Activated T-helper 2 cell treated with anti-CD3 and anti-CD28 coated beads, Interferon-gamma antibody, Interleukin-2, Interleukin-4, amounts not matched to agents 10 μg/mL and 5 μg/mL and 100 μg/mL, durations not matched to agents 14 hours and 24 hours and 36 hours (primary cell): ENCODE measurements around the gene CYFIP2. TPM values are rescaled to one million over a fixed set of nuclear protein-coding genes. Genes with fewer than 3 reads are reported as not detected.

ENCODE experiments used
- DNase-seq: peaks from one replicate; pipeline ENCODE4 v3.0.0; 2021; ENCODE audit warnings: low spot score
- H3K27ac Mint-ChIP-seq: one replicate; pipeline ENCODE4 v1.8.0; 2021; ENCODE audit warnings: mixed read lengths
- H3K27me3 Mint-ChIP-seq: one replicate; pipeline ENCODE4 v1.8.0; 2021; ENCODE audit warnings: low read depth, mixed read lengths
- H3K36me3 Mint-ChIP-seq: one replicate; pipeline ENCODE4 v1.8.0; 2021; ENCODE audit warnings: low read depth, mixed read lengths
- H3K4me1 Mint-ChIP-seq: one replicate; pipeline ENCODE4 v1.8.0; 2021; ENCODE audit warnings: low read depth, mixed read lengths
- H3K4me3 Mint-ChIP-seq: one replicate; pipeline ENCODE4 v1.8.0; 2021; ENCODE audit warnings: low read depth, mild to moderate bottlenecking, moderate library complexity, mixed read lengths
- H3K9me3 Mint-ChIP-seq: one replicate; pipeline ENCODE4 v1.8.0; 2021; ENCODE audit warnings: mixed read lengths
- intact Hi-C: fragments of 100-400 bp; cut with micrococcal nuclease; formaldehyde crosslinking; loops from one replicate; pipeline ENCODE4 v1.15.1; 2023
- total RNA-seq: library from RNA; stranded (reverse); gene quantifications from 2 replicates; pipeline ENCODE4 v1.2.3, GENCODE V29; 2022

CYFIP2 gene
- total RNA-seq, 1 donor from 2014 or later = 171 TPM

- Mint-ChIP-seq H3K4me1 (peaks cover 70% of the 10 kb centered on the region), H3K4me3 (peak overlapping the region; percentile 89), H3K27me3 (no peaks in the 10 kb centered on the region), H3K9me3 (no peaks in the 10 kb centered on the region), H3K36me3 (peaks cover 39% of the 10 kb centered on the region), H3K27ac (peak overlapping the region; percentile 94)
- DNase-seq = no peak
- intact Hi-C loops = loop anchor here (5.0 kb wide), 2 partner anchors 45 to 240 kb away; no protein-coding TSS in a partner anchor
These were observed 1.1 kb downstream of the CYFIP2 start for GRCh38 chr5:157267025-157267424.

GRCh38 chr5:157267761-157268480 lies 2.0 kb downstream of the CYFIP2 start:
- no peaks in the 10 kb centered on the region for H3K9me3 Mint-ChIP-seq
- no peaks in the 10 kb centered on the region for H3K27me3 Mint-ChIP-seq
- peaks cover 77% of the 10 kb centered on the region for H3K4me1 Mint-ChIP-seq
- H3K4me3 Mint-ChIP-seq = peak overlapping the region; percentile 89
- peak overlapping the region; percentile 94 for H3K27ac Mint-ChIP-seq
- DNase-seq = no peak
- peaks cover 42% of the 10 kb centered on the region for H3K36me3 Mint-ChIP-seq
- intact Hi-C loops = loop anchor here (5.0 kb wide), 2 partner anchors 46 to 241 kb away; no protein-coding TSS in a partner anchor

- no peaks in the 10 kb centered on the region for H3K9me3 Mint-ChIP-seq
- H3K36me3 Mint-ChIP-seq = peaks cover 42% of the 10 kb centered on the region
- peaks cover 77% of the 10 kb centered on the region for H3K4me1 Mint-ChIP-seq
- no peak for DNase-seq
- H3K27me3 Mint-ChIP-seq = no peaks in the 10 kb centered on the region
- H3K27ac Mint-ChIP-seq = peak overlapping the region; percentile 99
- peak overlapping the region; percentile 74 for H3K4me3 Mint-ChIP-seq
- intact Hi-C loops = loop anchor here (1.0 to 5.0 kb wide), 3 partner anchors 11 to 242 kb away; no protein-coding TSS in a partner anchor
These were observed 3.3 kb downstream of the CYFIP2 start for GRCh38 chr5:157269165-157269671.

- Mint-ChIP-seq H3K4me3 (peak overlapping the region; percentile 74), H3K27ac (peak overlapping the region; percentile 99), H3K4me1 (peaks cover 78% of the 10 kb centered on the region), H3K27me3 (no peaks in the 10 kb centered on the region), H3K9me3 (no peaks in the 10 kb centered on the region), H3K36me3 (peaks cover 42% of the 10 kb centered on the region)
- no peak for DNase-seq
- intact Hi-C loops = loop anchor here (1.0 to 5.0 kb wide), 7 partner anchors 10 to 348 kb away; no protein-coding TSS in a partner anchor
These were observed 3.9 kb downstream of the CYFIP2 start for GRCh38 chr5:157269761-157270272.

GRCh38 chr5:157270771-157271170 lies 4.8 kb downstream of the CYFIP2 start:
- intact Hi-C loops = loop anchor here (2.0 to 5.0 kb wide), 4 partner anchors 42 to 348 kb away; no protein-coding TSS in a partner anchor
- peaks cover 46% of the 10 kb centered on the region for H3K36me3 Mint-ChIP-seq
- peak overlapping the region; percentile 28 for H3K4me3 Mint-ChIP-seq
- DNase-seq = no peak
- H3K4me1 Mint-ChIP-seq = peaks cover 77% of the 10 kb centered on the region
- no peaks in the 10 kb centered on the region for H3K9me3 Mint-ChIP-seq
- H3K27me3 Mint-ChIP-seq = no peaks in the 10 kb centered on the region
- peak overlapping the region; percentile 99 for H3K27ac Mint-ChIP-seq

GRCh38 chr5:157271740-157272271 lies 5.9 kb downstream of the CYFIP2 start:
- intact Hi-C loops = loop anchor here (2.0 to 5.0 kb wide), 5 partner anchors 41 to 350 kb away; partner anchors contain the start of gene MED7
- Mint-ChIP-seq H3K27me3 (no peaks in the 10 kb centered on the region), H3K4me1 (peaks cover 88% of the 10 kb centered on the region), H3K36me3 (peaks cover 55% of the 10 kb centered on the region), H3K27ac (peak overlapping the region; percentile 99), H3K9me3 (no peaks in the 10 kb centered on the region), H3K4me3 (peak overlapping the region; percentile 82)
- peak; percentile 85 for DNase-seq

- H3K9me3 Mint-ChIP-seq = no peaks in the 10 kb centered on the region
- H3K27ac Mint-ChIP-seq = peak overlapping the region; percentile 99
- peaks cover 84% of the 10 kb centered on the region for H3K4me1 Mint-ChIP-seq
- DNase-seq = no peak
- intact Hi-C loops = loop anchor here (1.0 to 5.0 kb wide), 5 partner anchors 8 to 351 kb away; partner anchors contain the start of gene MED7
- peaks cover 54% of the 10 kb centered on the region for H3K36me3 Mint-ChIP-seq
- H3K4me3 Mint-ChIP-seq = peak overlapping the region; percentile 77
- H3K27me3 Mint-ChIP-seq = no peaks in the 10 kb centered on the region
These were observed 7.2 kb downstream of the CYFIP2 start for GRCh38 chr5:157273131-157273556.

GRCh38 chr5:157275403-157275802 lies 9.5 kb downstream of the CYFIP2 start:
- H3K4me3 Mint-ChIP-seq = no peak overlapping the region
- H3K27ac Mint-ChIP-seq = no peak overlapping the region
- H3K27me3 Mint-ChIP-seq = no peaks in the 10 kb centered on the region
- no peak for DNase-seq
- intact Hi-C loops = no loop called here
- H3K36me3 Mint-ChIP-seq = peaks cover 53% of the 10 kb centered on the region
- peaks cover 79% of the 10 kb centered on the region for H3K4me1 Mint-ChIP-seq
- no peaks in the 10 kb centered on the region for H3K9me3 Mint-ChIP-seq

- intact Hi-C loops = no loop called here
- H3K4me1 Mint-ChIP-seq = peaks cover 81% of the 10 kb centered on the region
- H3K4me3 Mint-ChIP-seq = no peak overlapping the region
- H3K27me3 Mint-ChIP-seq = no peaks in the 10 kb centered on the region
- no peak for DNase-seq
- H3K9me3 Mint-ChIP-seq = peaks cover 15% of the 10 kb centered on the region
- H3K36me3 Mint-ChIP-seq = peaks cover 62% of the 10 kb centered on the region
- no peak overlapping the region for H3K27ac Mint-ChIP-seq
These were observed 12.6 kb downstream of the CYFIP2 start for GRCh38 chr5:157278319-157279037.

GRCh38 chr5:157279605-157280239 lies 13.8 kb downstream of the CYFIP2 start:
- no peaks in the 10 kb centered on the region for H3K27me3 Mint-ChIP-seq
- peak overlapping the region; percentile 54 for H3K27ac Mint-ChIP-seq
- H3K36me3 Mint-ChIP-seq = peaks cover 66% of the 10 kb centered on the region
- peaks cover 15% of the 10 kb centered on the region for H3K9me3 Mint-ChIP-seq
- intact Hi-C loops = loop anchor here (1.0 kb wide), 1 partner anchor 10 kb away; no protein-coding TSS in a partner anchor
- H3K4me3 Mint-ChIP-seq = no peak overlapping the region
- no peak for DNase-seq
- H3K4me1 Mint-ChIP-seq = peaks cover 80% of the 10 kb centered on the region

- H3K27ac Mint-ChIP-seq = peak overlapping the region; percentile 62
- H3K27me3 Mint-ChIP-seq = no peaks in the 10 kb centered on the region
- peaks cover 79% of the 10 kb centered on the region for H3K4me1 Mint-ChIP-seq
- DNase-seq = no peak
- peaks cover 69% of the 10 kb centered on the region for H3K36me3 Mint-ChIP-seq
- no peak overlapping the region for H3K4me3 Mint-ChIP-seq
- peaks cover 15% of the 10 kb centered on the region for H3K9me3 Mint-ChIP-seq
- intact Hi-C loops = loop anchor here (1.0 kb wide), 1 partner anchor 12 kb away; no protein-coding TSS in a partner anchor
These were observed 15.0 kb downstream of the CYFIP2 start for GRCh38 chr5:157280927-157281326.

- Mint-ChIP-seq H3K4me1 (peaks cover 71% of the 10 kb centered on the region), H3K4me3 (no peak overlapping the region), H3K27ac (peak overlapping the region; percentile 48), H3K36me3 (peaks cover 65% of the 10 kb centered on the region), H3K27me3 (no peaks in the 10 kb centered on the region), H3K9me3 (peaks cover 15% of the 10 kb centered on the region)
- intact Hi-C loops = no loop called here
- no peak for DNase-seq
These were observed 16.2 kb downstream of the CYFIP2 start for GRCh38 chr5:157282150-157282549.
